Neural cell (in vitro differentiated cells): Measurements from ENCODE around the gene LTO1. TPM values are rescaled to one million over a fixed set of nuclear protein-coding genes. Genes with fewer than 3 reads are reported as not detected.
"Not testable (repeated sequence)": the region's sequence is repeated elsewhere in the genome, so short reads cannot be mapped to it uniquely, and the experiment has no call there.

Source experiments
- H2AFZ ChIP-seq: fragments of 200-600, 300-800 bp; sonication (generic), shearing (Covaris generic); 2 replicates; pipeline ENCODE4 v1.6.0; 2014; ENCODE audit warnings: low read depth, mild to moderate bottlenecking, antibody characterized with exemption, low read length, moderate library complexity
- H3F3A ChIP-seq: fragments of 200-600 bp; shearing (Covaris generic); 2 replicates; pipeline ENCODE4 v1.6.1; 2016; ENCODE audit warnings: mild to moderate bottlenecking, moderate library complexity, mixed read lengths, antibody characterized with exemption, low read length; ENCODE audit not compliant: insufficient read depth, poor library complexity, severe bottlenecking
- H3K27ac ChIP-seq: fragments of 200-600, 300-800 bp; sonication (generic), shearing (Covaris generic); 2 replicates; pipeline ENCODE4 v1.5.1; 2014; ENCODE audit warnings: mild to moderate bottlenecking, low read length, moderate library complexity
- H3K27me3 ChIP-seq: fragments of 300-800, 200-600 bp; sonication (generic), shearing (Covaris generic); 2 replicates; pipeline ENCODE4 v1.6.0; 2014; ENCODE audit warnings: mild to moderate bottlenecking, low read depth, low read length, moderate library complexity; ENCODE audit not compliant: insufficient read depth
- H3K36me3 ChIP-seq: fragments of 300-800, 200-600 bp; sonication (generic), shearing (Covaris generic); 2 replicates; pipeline ENCODE4 v1.5.1; 2014; ENCODE audit warnings: mild to moderate bottlenecking, antibody characterized with exemption, low read length, moderate library complexity; ENCODE audit not compliant: insufficient read depth
- H3K4me2 ChIP-seq: fragments of 300-800, 200-600 bp; sonication (generic), shearing (Covaris generic); 2 replicates; pipeline ENCODE4 v1.6.0; 2014; ENCODE audit warnings: mild to moderate bottlenecking, low read length
- H3K4me3 ChIP-seq: fragments of 300-800, 200-600 bp; sonication (generic), shearing (Covaris generic); 2 replicates; pipeline ENCODE4 v1.5.1; 2014; ENCODE audit warnings: mild to moderate bottlenecking, low read length, moderate library complexity
- H3K79me2 ChIP-seq: fragments of 200-600 bp; shearing (Covaris generic); replicated peaks from 2 replicates; pipeline ENCODE4 v1.6.0; 2014; ENCODE audit warnings: mild to moderate bottlenecking, low read length, moderate library complexity; ENCODE audit not compliant: insufficient read depth
- H3K9ac ChIP-seq: fragments of 300-800, 200-600 bp; sonication (generic), shearing (Covaris generic); 2 replicates; pipeline ENCODE4 v1.6.1; 2016; ENCODE audit warnings: mild to moderate bottlenecking, low read length, mixed read lengths
- H3K9me2 ChIP-seq: fragments of 200-600 bp; shearing (Covaris generic); 2 replicates; pipeline ENCODE4 v1.6.1; 2016; ENCODE audit warnings: mild to moderate bottlenecking, low read length, mixed read lengths; ENCODE audit not compliant: insufficient read depth
- H3K9me3 ChIP-seq: fragments of 200-600, 300-800 bp; sonication (generic), shearing (Covaris generic); 2 replicates; pipeline ENCODE4 v1.6.1; 2016; ENCODE audit warnings: mild to moderate bottlenecking, mixed run types, low read length, moderate library complexity, mixed read lengths
- H4K20me1 ChIP-seq: fragments of 200-600 bp; shearing (Covaris generic); 2 replicates; pipeline ENCODE4 v1.6.1; 2016; ENCODE audit warnings: mild to moderate bottlenecking, mixed run types; ENCODE audit not compliant: insufficient read depth
- EP300 ChIP-seq: fragments of 450-650 bp; conservative IDR thresholded peaks from 2 replicates; pipeline ENCODE4 v1.6.1; 2014; ENCODE audit warnings: antibody characterized with exemption, mild to moderate bottlenecking, moderate library complexity; ENCODE audit not compliant: poor library complexity, severe bottlenecking
- POLR2AphosphoS5 ChIP-seq: IDR thresholded peaks from 2 replicates; pipeline ENCODE4 v1.6.1; 2012
- RAD21 ChIP-seq: fragments of 450-650 bp; conservative IDR thresholded peaks from 2 replicates; pipeline ENCODE4 v1.6.1; 2014; ENCODE audit warnings: antibody characterized with exemption, mild to moderate bottlenecking, moderate library complexity
- SMC3 ChIP-seq: fragments of 450-650 bp; conservative IDR thresholded peaks from 2 replicates; pipeline ENCODE4 v1.6.1; 2014; ENCODE audit warnings: antibody characterized with exemption, mild to moderate bottlenecking, moderate library complexity; ENCODE audit not compliant: poor library complexity
- TAF1 ChIP-seq: IDR thresholded peaks from 2 replicates; pipeline ENCODE4 v1.6.1; 2012; ENCODE audit warnings: low read depth
- polyA plus RNA-seq: library from polyadenylated mRNA; depleted of rRNA; stranded (reverse); fragments of >200 nt; gene quantifications from 2 replicates; pipeline ENCODE4 v1.2.3, GENCODE V29; 2014
- TF ChIP-seq, protein P1 (sequence below): fragments of 450-650 bp; IDR thresholded peaks from 2 replicates; pipeline ENCODE4 v1.5.1; 2014; ENCODE audit warnings: antibody characterized with exemption, mild to moderate bottlenecking, moderate library complexity; ENCODE audit not compliant: poor library complexity, severe bottlenecking
- TF ChIP-seq, protein P2 (sequence below): IDR thresholded peaks from 2 replicates; pipeline ENCODE4 v1.6.1; 2012; ENCODE audit warnings: borderline replicate concordance

The LTO1 gene
- polyA plus RNA-seq, 1 donor from 2014 or later, result 44.4 TPM

DNA sequence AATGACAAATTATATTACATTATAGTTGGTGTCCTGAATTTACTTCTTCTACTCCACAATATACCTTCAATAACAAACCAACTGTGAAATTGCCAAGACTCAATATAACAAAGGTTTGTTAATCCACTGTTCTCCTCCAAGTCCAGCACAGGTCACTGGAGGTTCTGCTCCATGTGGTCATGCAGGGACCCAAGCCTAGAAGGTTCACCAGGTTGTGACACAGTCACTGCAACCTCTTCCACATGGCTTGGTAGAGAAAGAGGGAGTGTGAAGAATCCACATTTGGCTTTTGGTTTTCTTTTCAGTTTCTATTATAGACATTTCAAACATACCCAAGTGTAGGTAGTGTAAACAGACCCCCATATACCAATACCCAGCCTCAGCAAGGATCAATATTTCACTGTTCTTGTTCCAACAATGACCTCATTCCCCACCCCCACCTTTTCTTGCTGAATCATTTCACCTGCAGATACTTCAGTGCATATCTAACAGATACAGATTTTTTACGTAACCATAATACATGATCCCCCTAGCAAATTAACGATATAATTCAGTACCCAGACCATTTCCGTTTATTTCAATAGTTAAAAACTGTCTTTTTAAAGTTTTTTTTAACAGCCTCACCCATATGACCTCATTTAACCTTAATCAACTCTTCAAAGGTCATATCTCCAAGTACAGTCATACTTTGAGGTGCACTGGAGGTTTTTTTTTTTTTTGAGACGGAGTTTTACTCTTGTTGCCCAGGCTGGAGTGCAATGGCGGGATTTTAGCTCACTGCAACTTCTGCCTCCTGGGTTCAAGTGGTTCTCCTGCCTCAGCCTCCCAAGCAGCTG, 14.5 kb upstream of the LTO1 start:
- Histone ChIP-seq H3K4me2 (no peak overlapping the region), H3K9me3 (no peaks in the 10 kb centered on the region), H4K20me1 (no peaks in the 10 kb centered on the region), H3K9ac (no peak overlapping the region), H3K27ac (no peak overlapping the region), H3K79me2 (no peaks in the 10 kb centered on the region), H3F3A (no peaks in the 10 kb centered on the region), H2AFZ (no peak overlapping the region), H3K9me2 (no peaks in the 10 kb centered on the region), H3K4me3 (no peak overlapping the region), H3K36me3 (no peaks in the 10 kb centered on the region), H3K27me3 (peaks cover 5% of the 10 kb centered on the region)
- no peak for TF ChIP-seq SMC3
- no peak for TF ChIP-seq RAD21
- TF ChIP-seq EP300, result no peak

DNA sequence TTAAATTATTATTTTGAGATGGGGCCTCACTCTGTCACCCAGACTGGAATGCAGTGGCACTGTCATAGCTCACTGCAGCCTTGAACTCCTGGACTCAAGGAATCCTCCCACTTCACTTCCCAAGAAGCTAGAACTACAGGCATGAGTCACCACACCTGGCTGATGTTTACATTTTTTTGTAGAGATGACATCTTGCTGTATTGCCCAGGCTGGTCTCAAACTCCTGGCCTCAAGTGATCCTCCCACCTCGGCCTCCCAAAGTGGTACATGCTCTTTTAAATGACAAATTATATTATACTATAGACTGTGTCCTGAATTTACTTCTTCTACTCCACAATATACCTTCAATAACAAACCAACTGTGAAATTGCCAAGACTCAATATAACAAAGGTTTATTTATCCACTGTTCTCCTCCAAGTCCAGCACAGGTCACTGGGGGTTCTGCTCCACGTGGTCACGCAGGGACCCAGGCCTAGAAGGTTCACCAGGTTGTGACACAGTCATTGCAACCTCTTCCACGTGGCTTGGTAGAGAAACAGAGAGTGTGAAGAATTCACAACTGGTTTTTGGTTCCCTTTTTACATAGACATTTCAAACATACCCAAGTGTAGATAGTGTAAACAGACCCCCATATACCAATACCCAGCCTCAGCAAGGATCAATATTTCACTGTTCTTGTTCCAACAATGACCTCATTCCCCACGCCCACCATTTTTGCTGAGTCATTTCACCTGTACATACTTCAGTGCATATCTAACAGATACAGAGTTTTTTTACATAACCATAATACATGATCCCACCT, 13.0 kb upstream of the LTO1 start:
- H2AFZ ChIP-seq, H3F3A ChIP-seq: not testable (repeated sequence)

DNA sequence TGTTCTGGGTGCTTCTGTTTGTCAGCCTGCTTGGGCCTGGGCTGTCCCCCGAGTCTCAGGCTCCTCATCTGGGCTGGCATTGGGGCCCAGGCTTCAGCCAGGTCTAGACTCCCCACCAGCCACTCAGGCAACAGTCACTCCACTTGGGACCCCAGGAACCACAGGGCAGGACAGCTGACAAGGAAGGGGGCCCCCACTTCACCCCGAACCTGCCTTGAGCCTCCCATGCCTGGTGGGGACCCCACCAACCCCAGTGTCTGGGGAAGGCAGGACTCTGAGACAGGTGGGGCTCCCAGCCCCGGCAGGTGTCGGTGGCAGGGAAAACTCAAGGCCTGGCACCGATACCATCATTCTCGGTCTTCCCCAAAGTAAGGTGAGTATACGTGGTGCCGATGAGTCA, 11.7 kb upstream of the LTO1 start:
- no peaks in the 10 kb centered on the region for H3K79me2 ChIP-seq
- peaks cover 5% of the 10 kb centered on the region for H3K27me3 ChIP-seq
- no peak overlapping the region for H3K27ac ChIP-seq
- H4K20me1 ChIP-seq, result no peaks in the 10 kb centered on the region
- no peaks in the 10 kb centered on the region for H3F3A ChIP-seq
- H3K4me3 ChIP-seq, result no peak overlapping the region
- no peak overlapping the region for H3K9ac ChIP-seq
- no peak overlapping the region for H3K4me2 ChIP-seq
- TF ChIP-seq RAD21 (no peak), EP300 (no peak), SMC3 (no peak), TAF1 (no peak), POLR2AphosphoS5 (no peak)
- TF ChIP-seq, protein P1, sequence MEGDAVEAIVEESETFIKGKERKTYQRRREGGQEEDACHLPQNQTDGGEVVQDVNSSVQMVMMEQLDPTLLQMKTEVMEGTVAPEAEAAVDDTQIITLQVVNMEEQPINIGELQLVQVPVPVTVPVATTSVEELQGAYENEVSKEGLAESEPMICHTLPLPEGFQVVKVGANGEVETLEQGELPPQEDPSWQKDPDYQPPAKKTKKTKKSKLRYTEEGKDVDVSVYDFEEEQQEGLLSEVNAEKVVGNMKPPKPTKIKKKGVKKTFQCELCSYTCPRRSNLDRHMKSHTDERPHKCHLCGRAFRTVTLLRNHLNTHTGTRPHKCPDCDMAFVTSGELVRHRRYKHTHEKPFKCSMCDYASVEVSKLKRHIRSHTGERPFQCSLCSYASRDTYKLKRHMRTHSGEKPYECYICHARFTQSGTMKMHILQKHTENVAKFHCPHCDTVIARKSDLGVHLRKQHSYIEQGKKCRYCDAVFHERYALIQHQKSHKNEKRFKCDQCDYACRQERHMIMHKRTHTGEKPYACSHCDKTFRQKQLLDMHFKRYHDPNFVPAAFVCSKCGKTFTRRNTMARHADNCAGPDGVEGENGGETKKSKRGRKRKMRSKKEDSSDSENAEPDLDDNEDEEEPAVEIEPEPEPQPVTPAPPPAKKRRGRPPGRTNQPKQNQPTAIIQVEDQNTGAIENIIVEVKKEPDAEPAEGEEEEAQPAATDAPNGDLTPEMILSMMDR, result no peak
- TF ChIP-seq, protein P2, sequence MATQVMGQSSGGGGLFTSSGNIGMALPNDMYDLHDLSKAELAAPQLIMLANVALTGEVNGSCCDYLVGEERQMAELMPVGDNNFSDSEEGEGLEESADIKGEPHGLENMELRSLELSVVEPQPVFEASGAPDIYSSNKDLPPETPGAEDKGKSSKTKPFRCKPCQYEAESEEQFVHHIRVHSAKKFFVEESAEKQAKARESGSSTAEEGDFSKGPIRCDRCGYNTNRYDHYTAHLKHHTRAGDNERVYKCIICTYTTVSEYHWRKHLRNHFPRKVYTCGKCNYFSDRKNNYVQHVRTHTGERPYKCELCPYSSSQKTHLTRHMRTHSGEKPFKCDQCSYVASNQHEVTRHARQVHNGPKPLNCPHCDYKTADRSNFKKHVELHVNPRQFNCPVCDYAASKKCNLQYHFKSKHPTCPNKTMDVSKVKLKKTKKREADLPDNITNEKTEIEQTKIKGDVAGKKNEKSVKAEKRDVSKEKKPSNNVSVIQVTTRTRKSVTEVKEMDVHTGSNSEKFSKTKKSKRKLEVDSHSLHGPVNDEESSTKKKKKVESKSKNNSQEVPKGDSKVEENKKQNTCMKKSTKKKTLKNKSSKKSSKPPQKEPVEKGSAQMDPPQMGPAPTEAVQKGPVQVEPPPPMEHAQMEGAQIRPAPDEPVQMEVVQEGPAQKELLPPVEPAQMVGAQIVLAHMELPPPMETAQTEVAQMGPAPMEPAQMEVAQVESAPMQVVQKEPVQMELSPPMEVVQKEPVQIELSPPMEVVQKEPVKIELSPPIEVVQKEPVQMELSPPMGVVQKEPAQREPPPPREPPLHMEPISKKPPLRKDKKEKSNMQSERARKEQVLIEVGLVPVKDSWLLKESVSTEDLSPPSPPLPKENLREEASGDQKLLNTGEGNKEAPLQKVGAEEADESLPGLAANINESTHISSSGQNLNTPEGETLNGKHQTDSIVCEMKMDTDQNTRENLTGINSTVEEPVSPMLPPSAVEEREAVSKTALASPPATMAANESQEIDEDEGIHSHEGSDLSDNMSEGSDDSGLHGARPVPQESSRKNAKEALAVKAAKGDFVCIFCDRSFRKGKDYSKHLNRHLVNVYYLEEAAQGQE, result no peak
- H2AFZ ChIP-seq, result no peak overlapping the region
- H3K9me3 ChIP-seq, result no peaks in the 10 kb centered on the region
- H3K36me3 ChIP-seq, result no peaks in the 10 kb centered on the region
- H3K9me2 ChIP-seq, result no peaks in the 10 kb centered on the region

More for the DNA sequence above, 13.0 kb upstream of the LTO1 start:
- not testable (repeated sequence) for H4K20me1 ChIP-seq, H3K79me2 ChIP-seq, H3K9me3 ChIP-seq, H3K4me2 ChIP-seq, H3K9me2 ChIP-seq, H3K27ac ChIP-seq, H3K9ac ChIP-seq, H3K27me3 ChIP-seq, H3K36me3 ChIP-seq, H3K4me3 ChIP-seq
